HepG2 (cell line): ENCODE data around the gene EIF6. TPM values are rescaled to one million over a fixed set of nuclear protein-coding genes. Genes with fewer than 3 reads are reported as not detected.
A peak's percentile ranks its signal among the peaks of the same experiment; 100 is the strongest.

Experiments used
- HIVEP1 ChIP-seq: sonication (generic); formaldehyde crosslinking; IDR thresholded peaks from 2 replicates; pipeline ENCODE4 v1.4.0; 2020; ENCODE audit warnings: mild to moderate bottlenecking, missing genetic modification reagents
- HNF4A ChIP-seq: sonication (generic); formaldehyde crosslinking; IDR thresholded peaks from 2 replicates; pipeline ENCODE4 v1.4.0; 2020; ENCODE audit warnings: missing genetic modification reagents
- KLF15 ChIP-seq: sonication (generic); formaldehyde crosslinking; IDR thresholded peaks from 2 replicates; pipeline ENCODE4 v1.8.1; 2023; ENCODE audit warnings: borderline replicate concordance, mild to moderate bottlenecking, inconsistent platforms, missing genetic modification reagents, mixed read lengths
- PCBP2 ChIP-seq: fragments of 200-400 bp; formaldehyde crosslinking; optimal IDR thresholded peaks from 2 replicates; pipeline ENCODE3; 2018; ENCODE audit warnings: low read length, low read depth; ENCODE audit not compliant: poor library complexity, severe bottlenecking
- POLR2AphosphoS5 ChIP-seq: IDR thresholded peaks from 2 replicates; pipeline ENCODE4 v1.6.1; 2012; ENCODE audit warnings: low read depth, low read length
- RBAK ChIP-seq: sonication (generic); formaldehyde crosslinking; IDR thresholded peaks from 2 replicates; pipeline ENCODE4 v1.5.1; 2020; ENCODE audit warnings: mild to moderate bottlenecking, missing genetic modification reagents
- RBM22 ChIP-seq: fragments of 200-400 bp; formaldehyde crosslinking; optimal IDR thresholded peaks from 2 replicates; pipeline ENCODE3; 2017; ENCODE audit warnings: mild to moderate bottlenecking, low read length, moderate library complexity
- REPIN1 ChIP-seq: sonication (generic); formaldehyde crosslinking; IDR thresholded peaks from 2 replicates; pipeline ENCODE4 v1.8.0; 2022; ENCODE audit warnings: missing genetic modification reagents, low read depth, mild to moderate bottlenecking, borderline replicate concordance
- SMAD1 ChIP-seq: sonication (generic); formaldehyde crosslinking; IDR thresholded peaks from 2 replicates; pipeline ENCODE4 v1.4.0; 2020; ENCODE audit warnings: missing genetic modification reagents, low read depth, mild to moderate bottlenecking, borderline replicate concordance
- TP53 ChIP-seq: sonication (generic); formaldehyde crosslinking; conservative IDR thresholded peaks from 2 replicates; pipeline ENCODE4 v1.4.0; 2020; ENCODE audit warnings: missing genetic modification reagents
- ZNF24 ChIP-seq: fragments of 450-650 bp; IDR thresholded peaks from 2 replicates; pipeline ENCODE4 v1.6.1; 2017; ENCODE audit warnings: antibody characterized with exemption, mild to moderate bottlenecking
- ZNF569 ChIP-seq: sonication (generic); formaldehyde crosslinking; IDR thresholded peaks from 2 replicates; pipeline ENCODE4 v1.5.0; 2020; ENCODE audit warnings: mild to moderate bottlenecking, missing genetic modification reagents, moderate library complexity, borderline replicate concordance
- polyA plus RNA-seq, 8 experiments: library from polyadenylated mRNA; depleted of rRNA in 3 of 8; stranded (reverse) in 7 of 8; unstranded in 1 of 8; fragments of >200 nt; fragmentation: Illumina TruSeq in 4 of 8; extraction: Trizol in 4 of 8; gene quantifications; 2 replicates each; pipeline versions ENCODE4 v1.2.1 to v1.2.3, GENCODE V29; 2011 to 2016; ENCODE audit warnings: low read depth in 4 of 8, missing spikeins in 1 of 8, mixed read lengths in 1 of 8; ENCODE audit not compliant: insufficient read depth in 1 of 8
- total RNA-seq, 5 experiments: library from RNA; depleted of rRNA; stranded (reverse); fragments of >200 nt; fragmentation: Illumina TruSeq; extraction: Trizol; gene quantifications; 2 replicates each; pipeline ENCODE4 v1.2.3, GENCODE V29; 2016; ENCODE audit warnings: low read depth in 1 of 5
- TF ChIP-seq, protein P1 (sequence below): IDR thresholded peaks from 2 replicates; pipeline ENCODE4 v1.6.1; 2012; ENCODE audit warnings: low read length, improper control_type of control experiment
- TF ChIP-seq, protein P2 (sequence below): sonication (generic); formaldehyde crosslinking; IDR thresholded peaks from 2 replicates; pipeline ENCODE4 v1.8.0; 2022; ENCODE audit warnings: missing genetic modification reagents, mild to moderate bottlenecking, inconsistent platforms, borderline replicate concordance
- TF ChIP-seq, protein P3 (sequence below): sonication (generic); formaldehyde crosslinking; IDR thresholded peaks from 2 replicates; pipeline ENCODE4 v1.4.0; 2020; ENCODE audit warnings: missing genetic modification reagents, borderline replicate concordance
- TF ChIP-seq, protein P4 (sequence below): sonication (generic); formaldehyde crosslinking; conservative IDR thresholded peaks from 2 replicates; pipeline ENCODE4 v1.8.0; 2022; ENCODE audit warnings: mild to moderate bottlenecking, moderate library complexity, missing genetic modification reagents
- TF ChIP-seq, protein P5 (sequence below): IDR thresholded peaks from 2 replicates; pipeline ENCODE4 v1.6.1; 2016; ENCODE audit warnings: missing genetic modification reagents, missing compliant biosample characterization

The EIF6 gene
- total and polyA plus RNA-seq, 2 of the 13 experiments (the other 11 are each of a cell fraction or from before 2014, with no cell fraction given): 462 to 466 TPM

DNA sequence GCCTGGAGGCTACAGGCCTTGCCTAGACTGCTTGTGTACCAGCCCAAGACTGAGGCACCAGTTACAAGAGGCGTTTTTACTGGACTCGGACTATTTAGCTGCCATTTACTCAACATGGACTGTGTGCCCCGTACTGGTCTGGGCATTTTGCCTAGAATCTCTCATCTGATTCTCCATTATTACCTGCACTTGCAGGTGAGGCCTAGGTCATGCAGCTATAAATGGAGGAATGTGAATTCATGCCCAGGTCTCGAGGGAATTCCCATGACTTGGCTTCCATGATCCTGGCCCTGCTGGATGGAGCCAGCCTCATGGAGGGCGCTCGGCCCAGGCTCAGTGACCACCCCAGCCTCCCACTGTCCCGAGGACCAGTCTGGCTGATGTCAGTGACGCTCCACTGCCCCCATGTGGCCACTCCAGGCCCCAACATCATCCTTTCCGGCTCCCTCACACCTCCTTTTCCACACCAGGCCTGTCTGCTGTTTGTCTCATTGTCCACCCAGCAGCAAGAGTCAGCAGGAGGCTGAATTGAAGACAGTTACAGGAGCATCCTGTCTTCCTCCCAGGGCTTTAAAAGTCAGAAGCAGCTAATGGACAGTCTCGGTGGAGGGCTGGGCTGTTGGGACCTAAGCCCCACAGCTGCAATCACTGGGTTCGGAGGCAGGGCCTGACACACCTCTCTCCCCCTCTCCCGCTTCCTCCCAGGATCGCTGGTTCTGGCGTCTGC, 15.4 kb downstream of the EIF6 start (continued):
- TF ChIP-seq, protein P1, sequence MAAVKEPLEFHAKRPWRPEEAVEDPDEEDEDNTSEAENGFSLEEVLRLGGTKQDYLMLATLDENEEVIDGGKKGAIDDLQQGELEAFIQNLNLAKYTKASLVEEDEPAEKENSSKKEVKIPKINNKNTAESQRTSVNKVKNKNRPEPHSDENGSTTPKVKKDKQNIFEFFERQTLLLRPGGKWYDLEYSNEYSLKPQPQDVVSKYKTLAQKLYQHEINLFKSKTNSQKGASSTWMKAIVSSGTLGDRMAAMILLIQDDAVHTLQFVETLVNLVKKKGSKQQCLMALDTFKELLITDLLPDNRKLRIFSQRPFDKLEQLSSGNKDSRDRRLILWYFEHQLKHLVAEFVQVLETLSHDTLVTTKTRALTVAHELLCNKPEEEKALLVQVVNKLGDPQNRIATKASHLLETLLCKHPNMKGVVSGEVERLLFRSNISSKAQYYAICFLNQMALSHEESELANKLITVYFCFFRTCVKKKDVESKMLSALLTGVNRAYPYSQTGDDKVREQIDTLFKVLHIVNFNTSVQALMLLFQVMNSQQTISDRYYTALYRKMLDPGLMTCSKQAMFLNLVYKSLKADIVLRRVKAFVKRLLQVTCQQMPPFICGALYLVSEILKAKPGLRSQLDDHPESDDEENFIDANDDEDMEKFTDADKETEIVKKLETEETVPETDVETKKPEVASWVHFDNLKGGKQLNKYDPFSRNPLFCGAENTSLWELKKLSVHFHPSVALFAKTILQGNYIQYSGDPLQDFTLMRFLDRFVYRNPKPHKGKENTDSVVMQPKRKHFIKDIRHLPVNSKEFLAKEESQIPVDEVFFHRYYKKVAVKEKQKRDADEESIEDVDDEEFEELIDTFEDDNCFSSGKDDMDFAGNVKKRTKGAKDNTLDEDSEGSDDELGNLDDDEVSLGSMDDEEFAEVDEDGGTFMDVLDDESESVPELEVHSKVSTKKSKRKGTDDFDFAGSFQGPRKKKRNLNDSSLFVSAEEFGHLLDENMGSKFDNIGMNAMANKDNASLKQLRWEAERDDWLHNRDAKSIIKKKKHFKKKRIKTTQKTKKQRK: no peak
- TF ChIP-seq, protein P2, sequence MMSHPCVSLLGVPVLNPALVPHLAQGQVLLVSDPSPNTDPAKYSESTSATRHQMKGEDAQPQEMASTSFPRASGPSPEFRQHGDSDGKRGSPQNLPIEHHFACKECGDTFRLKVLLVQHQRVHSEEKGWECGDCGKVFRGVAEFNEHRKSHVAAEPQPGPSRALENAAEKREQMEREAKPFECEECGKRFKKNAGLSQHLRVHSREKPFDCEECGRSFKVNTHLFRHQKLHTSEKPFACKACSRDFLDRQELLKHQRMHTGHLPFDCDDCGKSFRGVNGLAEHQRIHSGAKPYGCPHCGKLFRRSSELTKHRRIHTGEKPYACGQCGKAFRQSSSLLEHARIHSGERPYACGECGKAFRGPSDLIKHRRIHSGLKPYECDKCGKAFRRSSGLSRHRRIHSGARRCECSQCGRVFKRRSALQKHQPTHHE (CRISPR knock-in tag): no peak
- TF ChIP-seq TP53 (no peak), REPIN1 (CRISPR knock-in tag) (peak; percentile 85; the same call in 1 of the 2 replicates), ZNF569 (CRISPR knock-in tag) (no peak), KLF15 (CRISPR knock-in tag) (no peak), PCBP2 (no peak), HNF4A (CRISPR knock-in tag) (peak; percentile 68), RBAK (CRISPR knock-in tag) (no peak), HIVEP1 (CRISPR knock-in tag) (peak; percentile 32; the same call in 1 of the 2 replicates), POLR2AphosphoS5 (no peak), RBM22 (no peak), SMAD1 (CRISPR knock-in tag) (no peak; the same call in 1 of the 2 replicates), ZNF24 (no peak)
- TF ChIP-seq, protein P3, sequence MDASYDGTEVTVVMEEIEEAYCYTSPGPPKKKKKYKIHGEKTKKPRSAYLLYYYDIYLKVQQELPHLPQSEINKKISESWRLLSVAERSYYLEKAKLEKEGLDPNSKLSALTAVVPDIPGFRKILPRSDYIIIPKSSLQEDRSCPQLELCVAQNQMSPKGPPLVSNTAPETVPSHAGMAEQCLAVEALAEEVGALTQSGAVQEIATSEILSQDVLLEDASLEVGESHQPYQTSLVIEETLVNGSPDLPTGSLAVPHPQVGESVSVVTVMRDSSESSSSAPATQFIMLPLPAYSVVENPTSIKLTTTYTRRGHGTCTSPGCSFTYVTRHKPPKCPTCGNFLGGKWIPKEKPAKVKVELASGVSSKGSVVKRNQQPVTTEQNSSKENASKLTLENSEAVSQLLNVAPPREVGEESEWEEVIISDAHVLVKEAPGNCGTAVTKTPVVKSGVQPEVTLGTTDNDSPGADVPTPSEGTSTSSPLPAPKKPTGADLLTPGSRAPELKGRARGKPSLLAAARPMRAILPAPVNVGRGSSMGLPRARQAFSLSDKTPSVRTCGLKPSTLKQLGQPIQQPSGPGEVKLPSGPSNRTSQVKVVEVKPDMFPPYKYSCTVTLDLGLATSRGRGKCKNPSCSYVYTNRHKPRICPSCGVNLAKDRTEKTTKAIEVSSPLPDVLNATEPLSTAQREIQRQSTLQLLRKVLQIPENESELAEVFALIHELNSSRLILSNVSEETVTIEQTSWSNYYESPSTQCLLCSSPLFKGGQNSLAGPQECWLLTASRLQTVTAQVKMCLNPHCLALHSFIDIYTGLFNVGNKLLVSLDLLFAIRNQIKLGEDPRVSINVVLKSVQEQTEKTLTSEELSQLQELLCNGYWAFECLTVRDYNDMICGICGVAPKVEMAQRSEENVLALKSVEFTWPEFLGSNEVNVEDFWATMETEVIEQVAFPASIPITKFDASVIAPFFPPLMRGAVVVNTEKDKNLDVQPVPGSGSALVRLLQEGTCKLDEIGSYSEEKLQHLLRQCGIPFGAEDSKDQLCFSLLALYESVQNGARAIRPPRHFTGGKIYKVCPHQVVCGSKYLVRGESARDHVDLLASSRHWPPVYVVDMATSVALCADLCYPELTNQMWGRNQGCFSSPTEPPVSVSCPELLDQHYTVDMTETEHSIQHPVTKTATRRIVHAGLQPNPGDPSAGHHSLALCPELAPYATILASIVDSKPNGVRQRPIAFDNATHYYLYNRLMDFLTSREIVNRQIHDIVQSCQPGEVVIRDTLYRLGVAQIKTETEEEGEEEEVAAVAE (CRISPR knock-in tag): peak; percentile 26; the same call in 1 of the 2 replicates
- TF ChIP-seq, protein P4, sequence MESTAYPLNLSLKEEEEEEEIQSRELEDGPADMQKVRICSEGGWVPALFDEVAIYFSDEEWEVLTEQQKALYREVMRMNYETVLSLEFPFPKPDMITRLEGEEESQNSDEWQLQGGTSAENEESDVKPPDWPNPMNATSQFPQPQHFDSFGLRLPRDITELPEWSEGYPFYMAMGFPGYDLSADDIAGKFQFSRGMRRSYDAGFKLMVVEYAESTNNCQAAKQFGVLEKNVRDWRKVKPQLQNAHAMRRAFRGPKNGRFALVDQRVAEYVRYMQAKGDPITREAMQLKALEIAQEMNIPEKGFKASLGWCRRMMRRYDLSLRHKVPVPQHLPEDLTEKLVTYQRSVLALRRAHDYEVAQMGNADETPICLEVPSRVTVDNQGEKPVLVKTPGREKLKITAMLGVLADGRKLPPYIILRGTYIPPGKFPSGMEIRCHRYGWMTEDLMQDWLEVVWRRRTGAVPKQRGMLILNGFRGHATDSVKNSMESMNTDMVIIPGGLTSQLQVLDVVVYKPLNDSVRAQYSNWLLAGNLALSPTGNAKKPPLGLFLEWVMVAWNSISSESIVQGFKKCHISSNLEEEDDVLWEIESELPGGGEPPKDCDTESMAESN (CRISPR knock-in tag): 0 out of 2 replicates have a peak, but pooled peaks have one; percentile 41
- TF ChIP-seq, protein P5, sequence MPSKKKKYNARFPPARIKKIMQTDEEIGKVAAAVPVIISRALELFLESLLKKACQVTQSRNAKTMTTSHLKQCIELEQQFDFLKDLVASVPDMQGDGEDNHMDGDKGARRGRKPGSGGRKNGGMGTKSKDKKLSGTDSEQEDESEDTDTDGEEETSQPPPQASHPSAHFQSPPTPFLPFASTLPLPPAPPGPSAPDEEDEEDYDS: no peak
